Activated CD4-positive, alpha-beta T cell treated with anti-CD3 and anti-CD28 coated beads, Interleukin-2, amount 50 U/mL, for 4 hours (primary cell): Measurements from ENCODE around the gene ZCCHC10.
"Not testable (repeated sequence)": the region's sequence is repeated elsewhere in the genome, so short reads cannot be mapped to it uniquely, and the experiment has no call there.

Experiments used
- DNase-seq, 2 experiments: peaks; one replicate each; pipeline ENCODE4 v3.0.0-alpha.2; 2020

ZCCHC10 gene

DNA sequence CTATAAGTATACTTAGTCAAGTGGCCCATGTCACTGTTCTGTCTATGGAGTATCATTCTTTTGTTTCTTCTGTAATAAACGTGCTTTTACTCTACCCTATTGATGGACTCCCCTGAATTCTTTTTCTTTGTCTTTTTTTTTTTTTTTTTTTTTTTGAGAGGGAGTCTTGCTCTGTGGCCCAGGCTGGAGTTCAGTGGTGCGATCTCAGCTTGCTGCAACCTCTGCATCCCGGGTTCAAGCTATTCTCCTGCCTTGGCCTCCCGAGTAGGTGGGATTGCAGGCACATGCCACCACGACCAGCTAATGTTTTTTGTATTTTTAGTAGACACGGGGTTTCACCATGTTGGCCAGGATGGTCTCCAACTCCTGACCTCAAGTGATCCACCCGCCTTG is 53.9 kb downstream of the ZCCHC10 start:
- DNase-seq: not testable (repeated sequence)

DNA sequence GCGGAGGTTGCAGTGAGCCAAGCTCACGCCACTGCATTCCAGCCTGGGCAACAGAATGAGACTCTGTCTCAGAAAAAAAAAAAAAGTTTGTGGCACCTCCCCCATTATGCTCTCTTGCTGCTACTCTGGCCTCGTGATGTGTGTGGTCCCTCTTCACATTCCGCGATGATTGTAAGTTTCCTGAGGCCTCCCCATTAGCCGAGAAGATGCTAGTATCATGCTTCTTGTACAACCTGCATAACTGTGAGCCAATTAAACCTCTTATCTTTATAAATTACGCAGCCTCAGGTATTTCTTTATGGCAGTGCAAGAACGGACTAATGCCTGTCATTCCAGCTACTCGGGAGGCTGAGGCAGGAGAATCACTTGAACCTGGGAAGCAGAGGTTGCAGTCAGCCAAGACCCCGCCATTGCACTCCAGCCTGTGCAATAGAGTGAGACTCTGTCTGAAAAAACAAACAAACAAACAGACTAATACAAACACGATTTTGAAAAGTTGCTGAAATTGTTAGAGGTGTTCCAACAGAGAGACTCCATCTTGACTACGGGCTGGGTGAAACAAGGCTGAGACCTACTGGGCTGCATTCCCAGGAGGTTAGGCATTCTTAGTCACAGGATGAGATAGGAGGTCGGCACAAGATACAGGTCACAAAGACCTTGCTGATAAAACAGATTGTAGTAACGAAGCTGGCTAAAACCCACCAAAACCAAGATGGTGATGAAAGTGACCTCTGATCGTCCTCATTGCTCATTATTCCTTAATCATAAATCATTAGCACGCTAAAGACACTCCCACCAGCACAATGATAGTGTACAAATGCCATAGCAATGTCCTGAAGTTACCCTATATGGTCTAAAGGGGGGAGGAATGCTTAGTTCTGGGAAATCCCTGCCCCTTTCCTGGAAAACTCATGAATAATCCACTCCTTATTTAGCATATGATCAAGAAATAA is 54.6 kb downstream of the ZCCHC10 start:
- DNase-seq: no peak

DNA sequence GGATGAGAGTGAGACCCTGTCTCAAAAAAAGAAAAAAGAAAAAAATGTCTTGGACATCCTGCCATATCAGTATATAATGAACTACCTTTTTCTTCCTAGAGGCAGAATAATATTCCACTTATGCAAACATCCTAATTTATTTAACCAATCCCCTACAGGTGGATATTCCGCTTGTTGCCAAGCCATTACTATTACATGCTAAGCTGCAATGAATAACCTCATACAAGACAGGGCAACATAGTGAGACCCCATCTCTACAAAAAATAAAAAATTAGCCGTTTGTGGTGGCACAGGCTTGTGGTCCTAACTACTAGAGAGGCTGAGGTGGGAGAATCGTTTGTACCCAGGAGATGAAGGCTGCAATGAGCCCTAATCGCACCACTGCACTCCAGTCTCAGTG is 61.2 kb downstream of the ZCCHC10 start:
- no peak for DNase-seq

DNA sequence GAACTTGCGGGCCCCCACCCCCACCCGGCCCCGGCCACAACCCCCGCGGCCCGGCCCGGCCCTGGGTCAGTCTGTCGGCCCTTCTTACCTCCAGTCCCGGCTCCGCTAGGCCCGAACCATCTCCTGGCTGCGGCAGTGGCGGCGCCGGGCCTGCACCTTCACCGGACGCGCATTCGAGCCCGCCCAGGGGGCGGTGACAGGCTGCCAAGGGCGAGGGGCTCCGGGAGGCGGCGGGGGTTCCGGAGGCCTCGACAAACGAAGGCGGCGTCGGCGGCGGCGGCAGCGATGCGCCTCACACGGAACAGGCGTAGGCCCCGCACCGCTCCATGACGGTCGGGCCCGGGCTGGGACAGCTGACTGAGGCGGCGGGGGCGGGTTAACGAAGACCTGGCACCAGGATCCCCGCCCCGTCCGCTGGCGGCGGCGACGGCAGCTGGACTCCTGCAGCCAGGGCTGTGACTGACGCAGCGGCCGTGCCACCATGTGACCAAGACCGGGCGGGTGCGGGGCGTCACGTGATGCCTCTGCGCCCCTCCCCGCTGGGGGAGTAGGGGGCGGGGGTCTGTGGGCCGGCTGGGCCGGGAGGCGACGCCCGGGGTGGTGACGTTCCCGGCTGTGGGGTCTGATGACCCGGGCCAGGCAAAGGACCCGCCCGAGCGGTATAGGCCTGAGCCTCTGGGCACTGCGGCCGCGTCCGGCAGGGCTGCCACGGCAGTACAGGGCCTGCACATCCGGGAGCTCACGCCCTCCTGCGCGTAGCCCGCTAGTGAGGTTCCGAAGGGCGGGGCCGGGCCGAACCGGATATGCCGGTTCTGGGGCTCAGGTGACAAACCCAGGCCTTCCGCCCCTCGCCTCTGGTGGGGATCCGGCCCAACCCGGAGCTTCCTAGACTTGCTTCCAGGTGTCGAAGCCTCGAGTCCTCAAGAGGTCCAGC is 62.9 kb downstream of the ZCCHC10 start, which contains the start of gene AFF4:
Gene AFF4, minus strand, starts transcription at position 464 of the 934 bp plus-strand sequence. CDS start 26,445 bp downstream, outside the sequence.
- DNase-seq: peak; percentile 72 to 77

DNA sequence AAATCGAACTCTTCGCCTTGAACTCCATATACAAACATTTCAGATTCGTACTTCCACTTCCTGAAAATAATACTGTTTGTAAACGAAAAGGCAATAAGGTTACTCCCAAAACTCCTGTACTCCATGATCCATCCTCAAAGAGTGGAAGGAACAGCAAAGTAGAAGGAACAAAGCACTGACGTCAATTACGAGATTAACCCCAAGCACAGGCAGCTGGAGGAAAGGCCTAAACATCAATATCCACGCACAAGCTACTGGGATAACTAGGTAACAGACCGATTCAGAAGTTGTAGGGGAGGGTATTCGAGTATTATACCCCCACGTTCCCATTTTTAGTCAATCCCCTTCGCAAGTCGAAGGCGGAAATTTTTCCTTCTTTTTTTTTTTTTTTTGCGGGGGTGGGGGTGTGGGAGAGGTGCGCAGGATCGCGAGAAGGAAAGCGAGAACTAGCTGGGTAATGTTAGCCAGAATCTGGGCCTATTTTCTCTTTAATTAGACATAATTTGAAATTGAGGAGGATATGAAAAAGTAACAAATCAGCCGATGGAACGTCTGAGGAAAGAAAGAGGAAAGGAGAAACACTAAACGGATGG is 63.8 kb downstream of the ZCCHC10 start:
- no peak for DNase-seq

DNA sequence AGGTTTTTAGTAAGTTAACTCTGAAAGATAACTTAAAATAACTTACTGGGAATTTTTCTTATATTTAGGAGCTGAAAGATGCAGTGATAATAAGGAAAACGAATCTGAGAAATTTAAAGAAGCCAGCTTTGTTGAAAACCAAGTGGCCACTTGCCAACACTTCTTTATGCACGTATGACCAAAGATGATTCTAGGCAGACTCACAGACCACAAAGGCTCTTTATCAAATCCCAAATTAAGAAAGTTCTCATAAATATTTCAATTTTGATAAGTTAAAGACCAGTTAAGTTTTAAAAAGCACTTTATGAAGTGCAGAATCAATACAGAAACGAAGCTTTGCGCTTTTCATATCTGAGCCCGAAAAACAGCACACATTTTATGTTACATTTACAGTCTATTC is 64.5 kb downstream of the ZCCHC10 start:
- DNase-seq: no peak

DNA sequence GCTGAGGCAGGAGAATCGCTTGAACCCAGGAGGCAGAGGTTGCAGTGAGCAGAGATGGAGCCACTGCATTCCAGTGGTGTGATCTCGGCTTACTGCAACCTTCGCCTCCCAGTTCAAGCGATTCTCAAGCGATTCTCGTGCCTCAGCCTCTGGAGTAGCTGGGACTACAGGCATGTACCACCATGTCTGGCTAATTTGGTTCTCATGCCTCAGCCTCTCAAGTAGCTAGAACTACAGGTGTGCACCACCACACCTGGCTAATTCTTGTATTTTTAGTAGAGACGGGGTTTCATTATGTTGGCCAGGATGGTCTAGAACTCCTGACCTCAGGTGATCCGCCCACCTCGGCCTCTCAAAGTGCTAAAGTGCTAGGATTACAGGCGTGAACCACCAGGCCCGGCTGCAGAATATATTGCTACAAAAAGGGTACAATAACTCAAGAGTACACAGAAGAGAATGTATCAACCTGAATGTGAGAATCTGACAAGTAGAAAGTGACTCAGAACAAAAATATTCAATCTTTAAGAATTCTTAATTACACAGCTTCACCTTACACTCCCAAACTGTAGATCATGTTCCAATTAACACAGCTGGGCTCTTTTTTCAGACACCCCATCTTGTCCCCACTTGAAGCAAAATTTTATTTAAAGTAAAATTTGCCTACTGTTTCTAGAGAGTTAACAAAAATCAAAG is 65.1 kb downstream of the ZCCHC10 start:
- DNase-seq: not testable (repeated sequence)

DNA sequence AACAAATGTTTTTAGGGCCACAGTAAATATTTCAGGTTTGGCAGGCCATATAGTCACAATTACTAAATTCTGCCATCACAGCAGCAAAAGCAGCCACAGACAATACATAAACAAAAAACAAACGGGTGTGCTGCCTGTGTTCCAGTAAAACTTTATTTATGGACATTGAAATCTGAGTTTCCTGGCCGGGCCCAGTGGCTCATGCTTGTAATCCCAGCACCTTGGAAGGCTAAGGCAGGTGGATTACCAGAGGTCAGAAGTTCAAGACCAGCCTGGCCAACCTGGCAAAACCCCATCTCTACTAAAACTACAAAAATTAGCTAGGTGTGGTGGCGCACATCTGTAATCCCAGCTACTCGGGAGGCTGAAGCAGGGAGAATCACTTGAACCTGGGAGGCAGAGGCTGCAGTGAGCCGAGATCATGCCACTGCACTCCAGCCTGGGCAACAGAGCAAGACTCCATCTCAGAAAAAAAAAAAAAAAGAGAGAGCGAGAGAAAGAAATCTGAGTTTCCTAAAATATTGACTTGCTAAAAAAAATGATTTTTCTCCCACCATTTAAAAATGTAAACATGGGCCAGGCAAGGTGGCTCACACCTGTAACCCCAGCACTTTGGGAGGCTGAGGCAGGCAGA is 70.1 kb downstream of the ZCCHC10 start:
- DNase-seq: not testable (repeated sequence)

DNA sequence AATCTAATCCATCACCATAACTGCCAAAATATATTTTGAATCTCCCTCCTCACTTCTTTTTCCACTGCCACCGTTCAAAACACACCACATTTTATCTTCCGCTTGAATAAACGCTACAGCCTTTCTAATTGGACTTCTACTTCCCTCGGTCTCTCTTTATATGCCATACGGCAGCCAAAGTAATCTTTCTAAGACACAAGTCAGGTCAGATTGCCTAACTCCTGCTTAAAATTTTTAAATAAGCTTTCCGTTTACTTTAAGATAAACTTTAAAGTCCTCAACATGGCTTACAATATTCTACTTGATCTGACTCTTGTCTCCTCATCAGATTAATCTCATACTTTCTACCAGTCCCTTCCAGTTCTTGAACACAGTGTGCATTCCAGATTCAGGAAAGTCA is 72.6 kb downstream of the ZCCHC10 start:
- no peak for DNase-seq

DNA sequence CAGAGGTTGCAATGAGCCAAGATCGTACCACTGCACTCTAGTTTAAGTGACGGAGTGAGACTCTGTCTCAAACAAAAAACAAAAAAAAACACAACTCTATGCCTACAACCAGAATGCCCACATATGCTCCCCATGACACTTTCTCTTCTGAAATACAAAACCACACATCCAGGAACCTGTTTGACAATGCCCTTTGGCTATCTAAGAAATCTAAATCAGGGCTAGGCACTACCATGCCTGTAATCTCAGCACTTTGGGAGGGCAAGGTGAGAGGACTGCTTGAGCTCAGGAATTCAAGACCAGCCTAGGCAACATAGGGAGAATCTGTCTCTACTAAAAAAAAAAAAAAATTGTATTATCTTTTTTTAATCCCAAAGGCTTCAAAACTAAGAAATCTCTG is 73.5 kb downstream of the ZCCHC10 start:
- no peak for DNase-seq

DNA sequence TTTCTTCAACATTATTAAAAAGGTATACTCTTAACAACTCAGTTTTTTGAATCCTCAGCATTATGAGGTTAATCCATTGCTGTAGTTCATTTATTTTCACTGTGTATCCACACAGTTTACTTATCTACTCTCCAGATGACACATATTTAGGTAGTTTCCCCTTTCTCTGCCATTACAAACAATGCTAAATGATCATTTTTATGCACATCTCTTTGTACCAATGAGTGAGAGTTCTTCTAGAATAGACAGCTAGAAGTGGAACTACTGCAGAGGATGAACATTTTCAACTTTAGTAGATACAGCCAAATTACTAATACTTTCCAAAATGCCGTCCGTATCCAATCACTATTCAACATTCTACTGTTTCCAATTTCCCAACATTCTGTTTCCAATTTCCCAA is 74.5 kb downstream of the ZCCHC10 start:
- no peak for DNase-seq

DNA sequence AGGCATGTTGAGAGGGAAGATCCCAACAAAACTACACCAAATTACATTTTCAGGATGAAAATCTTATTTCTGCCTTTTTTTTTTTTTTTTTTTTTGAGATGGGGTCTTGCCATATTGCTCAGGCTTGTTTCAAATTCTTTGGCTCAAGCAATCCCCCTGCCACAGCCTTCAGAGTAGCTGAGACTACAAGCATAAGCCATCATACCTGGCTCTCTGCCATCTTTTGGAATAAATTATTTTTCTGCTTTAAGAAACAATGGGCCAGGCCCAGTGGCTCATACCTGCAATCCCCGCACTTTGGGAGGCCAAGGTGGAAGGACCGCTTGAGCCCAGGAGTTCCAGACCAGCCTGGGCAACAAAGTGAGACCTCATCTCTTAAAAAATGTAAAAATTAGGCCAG is 77.2 kb downstream of the ZCCHC10 start:
- DNase-seq: no peak

DNA sequence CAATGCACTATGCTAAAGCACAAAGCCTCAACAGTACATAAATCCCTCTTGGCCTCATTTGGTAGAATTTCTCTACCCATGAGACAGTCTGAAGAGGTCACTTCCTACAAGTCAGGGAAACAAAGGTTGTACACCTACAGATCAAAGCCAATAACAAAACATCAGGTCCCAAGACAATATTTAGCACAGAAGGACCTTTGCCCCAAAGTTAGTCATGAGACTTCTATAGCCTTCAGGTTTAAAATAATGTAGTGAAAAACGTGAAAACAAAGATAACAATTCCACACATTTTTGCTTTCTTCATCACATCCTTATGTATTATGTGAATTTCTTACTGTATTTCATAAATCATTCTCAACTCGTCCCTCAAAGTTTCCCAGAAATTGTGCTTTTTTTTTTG is 78.7 kb downstream of the ZCCHC10 start:
- no peak for DNase-seq
